HepG2 (cell line): Measurements from ENCODE around the gene BAZ1B. TPM values are rescaled to one million over a fixed set of nuclear protein-coding genes. Genes with fewer than 3 reads are reported as not detected.

ENCODE experiments used
- ATAC-seq: fragments of 200-7000 bp; cut with Tn5 transposase; 3 replicates; pipeline ENCODE4 v1.9.1; 2020; ENCODE audit warnings: mild to moderate bottlenecking, moderate library complexity
- BruUV-seq: library from RNA; stranded (reverse); fragments of 400-500 nt; replicated peaks from 2 replicates; lab custom pipeline; 2021; lab: Mats Ljungman, UMichigan
- CTCF ChIA-PET: fragments of 300-600 bp; formaldehyde crosslinking; extraction: SDS; loops from one replicate; lab custom pipeline; 2021; ENCODE audit warnings: low total read pairs, inconsistent platforms, low intra/inter-chr PET ratio; lab: Yijun Ruan, JAX
- POLR2A ChIA-PET: fragments of 350-600 bp; sonication (Branson Sonifier 250); formaldehyde crosslinking; loops from one replicate; lab custom pipeline; 2020; ENCODE audit warnings: antibody characterized with exemption, inconsistent platforms; lab: Yijun Ruan, JAX
- DNase-seq: peaks from one replicate; pipeline ENCODE4 v3.0.0-alpha.2; 2015; ENCODE audit warnings: low spot score
- FAIRE-seq: peaks from 3 replicates; lab custom pipeline; 2011; peaks lifted over from hg19 to GRCh38; lab: Jason Lieb, UNC
- H2AFZ ChIP-seq: one replicate; pipeline ENCODE4 v1.6.1; 2011; ENCODE audit warnings: low read length, inconsistent platforms
- H3K27ac ChIP-seq: fragments of 300-600 bp; 3 replicates; pipeline ENCODE4 v1.8.0; 2011; ENCODE audit warnings: mixed run types, mild to moderate bottlenecking, mixed read lengths, low read length, inconsistent platforms; ENCODE audit not compliant: insufficient read depth; ENCODE audit errors: extremely low read length
- H3K27me3 ChIP-seq, 2 experiments: fragments of 200-600 bp in 1 of 2; 2 replicates in 1 of 2; 3 replicates in 1 of 2; pipeline versions ENCODE4 v1.6.0 to v1.8.0; 2011; ENCODE audit warnings: low read length in 2 of 2, mild to moderate bottlenecking in 2 of 2, moderate library complexity in 2 of 2, inconsistent platforms in 1 of 2; ENCODE audit not compliant: insufficient read depth in 2 of 2, control insufficient read depth in 1 of 2
- H3K36me3 ChIP-seq, 2 experiments: fragments of 200-600 bp in 1 of 2; replicated peaks in 1 of 2; 2 replicates in 1 of 2; 3 replicates in 1 of 2; pipeline versions ENCODE4 v1.5.1 to v1.8.0; 2011; ENCODE audit warnings: low read length in 2 of 2, inconsistent platforms in 1 of 2; ENCODE audit not compliant: insufficient read depth in 2 of 2, control insufficient read depth in 1 of 2
- H3K4me1 ChIP-seq: 2 replicates; pipeline ENCODE4 v1.5.1; 2012; ENCODE audit warnings: low read length, inconsistent platforms; ENCODE audit not compliant: insufficient read depth
- H3K4me2 ChIP-seq: 2 replicates; pipeline ENCODE4 v1.6.0; 2011; ENCODE audit warnings: low read depth, low read length, inconsistent platforms
- H3K4me3 ChIP-seq, 3 experiments: fragments of 200-600 bp in 1 of 3; sonication (generic), shearing (Covaris generic) in 1 of 3; replicated peaks in 1 of 3; 2 replicates each; pipeline ENCODE4 v1.5.1; 2011 to 2016; ENCODE audit warnings: low read length in 3 of 3, inconsistent platforms in 2 of 3, low read depth in 2 of 3, mild to moderate bottlenecking in 2 of 3, control low read depth in 1 of 3, mixed read lengths in 1 of 3; ENCODE audit not compliant: insufficient read depth in 1 of 3
- H3K79me2 ChIP-seq: one replicate; pipeline ENCODE4 v1.6.1; 2011; ENCODE audit warnings: low read length, inconsistent platforms; ENCODE audit not compliant: insufficient read depth
- H3K9ac ChIP-seq: 2 replicates; pipeline ENCODE4 v1.6.0; 2011; ENCODE audit warnings: mild to moderate bottlenecking, low read depth, low read length, inconsistent platforms; ENCODE audit not compliant: insufficient read depth
- H3K9me3 ChIP-seq: 2 replicates; pipeline ENCODE4 v1.5.1; 2012; ENCODE audit warnings: mild to moderate bottlenecking, low read length
- H4K20me1 ChIP-seq: 2 replicates; pipeline ENCODE4 v1.6.0; 2011; ENCODE audit warnings: inconsistent platforms, mild to moderate bottlenecking, low read length, moderate library complexity; ENCODE audit not compliant: insufficient read depth
- CEBPG ChIP-seq: IDR thresholded peaks from 2 replicates; pipeline ENCODE4 v1.6.1; 2016
- HMG20B ChIP-seq: conservative IDR thresholded peaks from 2 replicates; pipeline ENCODE4 v1.6.1; 2016; ENCODE audit warnings: missing genetic modification reagents, missing compliant biosample characterization
- NAIF1 ChIP-seq: sonication (generic); formaldehyde crosslinking; IDR thresholded peaks from 2 replicates; pipeline ENCODE4 v1.5.0; 2020; ENCODE audit warnings: mild to moderate bottlenecking, missing genetic modification reagents, borderline replicate concordance
- ZNF331 ChIP-seq: sonication (generic); formaldehyde crosslinking; IDR thresholded peaks from 2 replicates; pipeline ENCODE4 v1.4.0; 2020; ENCODE audit warnings: missing genetic modification reagents
- ZNF567 ChIP-seq: sonication (generic); formaldehyde crosslinking; IDR thresholded peaks from 2 replicates; pipeline ENCODE4 v1.8.1; 2023; ENCODE audit warnings: mild to moderate bottlenecking, missing genetic modification reagents, borderline replicate concordance
- ZNF616 ChIP-seq: sonication (generic); formaldehyde crosslinking; IDR thresholded peaks from 2 replicates; pipeline ENCODE4 v1.5.0; 2020; ENCODE audit warnings: low read depth, mild to moderate bottlenecking, missing genetic modification reagents
- ZNF691 ChIP-seq: sonication (generic); formaldehyde crosslinking; IDR thresholded peaks from 2 replicates; pipeline ENCODE4 v1.4.0; 2020; ENCODE audit warnings: missing genetic modification reagents, low read depth, mild to moderate bottlenecking, borderline replicate concordance
- ZSCAN25 ChIP-seq: sonication (generic); formaldehyde crosslinking; IDR thresholded peaks from 2 replicates; pipeline ENCODE4 v1.8.0; 2022; ENCODE audit warnings: mild to moderate bottlenecking, missing genetic modification reagents
- WGBS: methylation state at CpG from one replicate; pipeline ENCODE4 v1.1.6; 2017; ENCODE audit warnings: low lambda C conversion rate; 5-methylcytosine and 5-hydroxymethylcytosine counted together
- in situ Hi-C: cut with HindIII; loops from 2 replicates; pipeline ENCODE4 v1.10.0; 2017; ENCODE audit warnings: low pct_unique_long_range_greater_than_20kb; ENCODE audit not compliant: extremely low pct_ligation_motif_present
- intact Hi-C: fragments of 100-400 bp; cut with micrococcal nuclease; formaldehyde crosslinking; loops from one replicate; pipeline ENCODE4 v1.10.0; 2022; ENCODE audit not compliant: unreplicated experiment
- polyA plus RNA-seq, 8 experiments: library from polyadenylated mRNA; depleted of rRNA in 3 of 8; stranded (reverse) in 7 of 8; unstranded in 1 of 8; fragments of >200 nt; fragmentation: Illumina TruSeq in 4 of 8; extraction: Trizol in 4 of 8; gene quantifications; 2 replicates each; pipeline versions ENCODE4 v1.2.1 to v1.2.3, GENCODE V29; 2011 to 2016; ENCODE audit warnings: low read depth in 4 of 8, missing spikeins in 1 of 8, mixed read lengths in 1 of 8; ENCODE audit not compliant: insufficient read depth in 1 of 8
- total RNA-seq, 5 experiments: library from RNA; depleted of rRNA; stranded (reverse); fragments of >200 nt; fragmentation: Illumina TruSeq; extraction: Trizol; gene quantifications; 2 replicates each; pipeline ENCODE4 v1.2.3, GENCODE V29; 2016; ENCODE audit warnings: low read depth in 1 of 5
- TF ChIP-seq, protein P1 (sequence below): sonication (generic); IDR thresholded peaks from 2 replicates; pipeline ENCODE4 v1.6.1; 2016; ENCODE audit warnings: low read depth, borderline replicate concordance
- TF ChIP-seq, protein P2 (sequence below): fragments of 450-650 bp; IDR thresholded peaks from 2 replicates; pipeline ENCODE4 v1.6.1; 2017; ENCODE audit warnings: mild to moderate bottlenecking

Gene BAZ1B
- total and polyA plus RNA-seq, 2 of the 13 experiments (the other 11 are each of a cell fraction or from before 2014, with no cell fraction given): 18.6 to 69.4 TPM

DNA sequence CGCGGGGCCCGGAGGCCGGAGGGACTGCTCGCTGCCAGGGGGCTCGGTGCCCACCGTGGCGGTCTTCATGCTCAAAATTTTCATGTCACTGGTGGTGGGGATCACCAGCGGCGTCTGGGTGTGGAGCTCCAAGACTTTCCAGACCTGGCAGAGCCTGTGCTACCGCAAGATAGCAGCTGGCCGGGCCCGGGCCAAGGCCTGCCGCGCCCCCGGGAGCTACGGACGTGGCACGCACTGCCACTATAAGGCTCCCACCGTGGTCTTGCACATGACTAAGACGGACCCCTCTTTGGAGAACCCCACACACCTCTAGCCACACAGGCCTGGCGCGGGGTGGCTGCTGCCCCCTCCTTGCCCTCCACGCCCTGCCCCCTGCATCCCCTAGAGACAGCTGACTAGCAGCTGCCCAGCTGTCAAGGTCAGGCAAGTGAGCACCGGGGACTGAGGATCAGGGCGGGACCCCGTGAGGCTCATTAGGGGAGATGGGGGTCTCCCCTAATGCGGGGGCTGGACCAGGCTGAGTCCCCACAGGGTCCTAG, 86.6 kb downstream of the BAZ1B start (continued):
- TF ChIP-seq ZSCAN25 (CRISPR knock-in tag) (peak; percentile 70; the same call in 1 of the 2 replicates), ZNF691 (CRISPR knock-in tag) (no peak), ZNF331 (CRISPR knock-in tag) (no peak)
- TF ChIP-seq, protein P1, sequence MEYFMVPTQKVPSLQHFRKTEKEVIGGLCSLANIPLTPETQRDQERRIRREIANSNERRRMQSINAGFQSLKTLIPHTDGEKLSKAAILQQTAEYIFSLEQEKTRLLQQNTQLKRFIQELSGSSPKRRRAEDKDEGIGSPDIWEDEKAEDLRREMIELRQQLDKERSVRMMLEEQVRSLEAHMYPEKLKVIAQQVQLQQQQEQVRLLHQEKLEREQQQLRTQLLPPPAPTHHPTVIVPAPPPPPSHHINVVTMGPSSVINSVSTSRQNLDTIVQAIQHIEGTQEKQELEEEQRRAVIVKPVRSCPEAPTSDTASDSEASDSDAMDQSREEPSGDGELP: peak; percentile 76; the same call in 1 of the 2 replicates

GRCh38 chr7:73434701-73435069, 87.4 kb downstream of the BAZ1B start:
- Histone ChIP-seq H3K4me1 (peaks cover 42% of the 10 kb centered on the region), H3K4me2 (no peak overlapping the region), H3K4me3 (no peak overlapping the region), H3K36me3 (0 out of 5 replicates have a peak, but pooled peaks cover 0 to 1% of the 10 kb centered on the region in 2 experiments), H3K27me3 (peaks cover 0 to 4% of the 10 kb centered on the region in 2 experiments; a peak in 1 of 5 replicates), H2AFZ (no peak overlapping the region), H3K9me3 (no peaks in the 10 kb centered on the region), H4K20me1 (no peaks in the 10 kb centered on the region), H3K79me2 (no peaks in the 10 kb centered on the region), H3K27ac (no peak overlapping the region), H3K9ac (no peak overlapping the region)
- FAIRE-seq (no peak), DNase-seq (no peak), ATAC-seq (no peak)
- ChIA-PET POLR2A (no interaction called here), CTCF (no interaction called here)
- intact Hi-C loops (loop anchor here (5.0 kb wide), 1 partner anchor 112 kb away; no protein-coding TSS in a partner anchor), in situ Hi-C loops (loop anchor here (5.0 kb wide), 1 partner anchor 92 kb away; no protein-coding TSS in a partner anchor)
- BruUV-seq: no TSS peak
- TF ChIP-seq, protein P2, sequence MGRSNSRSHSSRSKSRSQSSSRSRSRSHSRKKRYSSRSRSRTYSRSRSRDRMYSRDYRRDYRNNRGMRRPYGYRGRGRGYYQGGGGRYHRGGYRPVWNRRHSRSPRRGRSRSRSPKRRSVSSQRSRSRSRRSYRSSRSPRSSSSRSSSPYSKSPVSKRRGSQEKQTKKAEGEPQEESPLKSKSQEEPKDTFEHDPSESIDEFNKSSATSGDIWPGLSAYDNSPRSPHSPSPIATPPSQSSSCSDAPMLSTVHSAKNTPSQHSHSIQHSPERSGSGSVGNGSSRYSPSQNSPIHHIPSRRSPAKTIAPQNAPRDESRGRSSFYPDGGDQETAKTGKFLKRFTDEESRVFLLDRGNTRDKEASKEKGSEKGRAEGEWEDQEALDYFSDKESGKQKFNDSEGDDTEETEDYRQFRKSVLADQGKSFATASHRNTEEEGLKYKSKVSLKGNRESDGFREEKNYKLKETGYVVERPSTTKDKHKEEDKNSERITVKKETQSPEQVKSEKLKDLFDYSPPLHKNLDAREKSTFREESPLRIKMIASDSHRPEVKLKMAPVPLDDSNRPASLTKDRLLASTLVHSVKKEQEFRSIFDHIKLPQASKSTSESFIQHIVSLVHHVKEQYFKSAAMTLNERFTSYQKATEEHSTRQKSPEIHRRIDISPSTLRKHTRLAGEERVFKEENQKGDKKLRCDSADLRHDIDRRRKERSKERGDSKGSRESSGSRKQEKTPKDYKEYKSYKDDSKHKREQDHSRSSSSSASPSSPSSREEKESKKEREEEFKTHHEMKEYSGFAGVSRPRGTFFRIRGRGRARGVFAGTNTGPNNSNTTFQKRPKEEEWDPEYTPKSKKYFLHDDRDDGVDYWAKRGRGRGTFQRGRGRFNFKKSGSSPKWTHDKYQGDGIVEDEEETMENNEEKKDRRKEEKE: no peak
- TF ChIP-seq HMG20B (CRISPR knock-in tag) (no peak), ZNF567 (CRISPR knock-in tag) (no peak), NAIF1 (CRISPR knock-in tag) (no peak), CEBPG (CRISPR knock-in tag) (no peak), ZNF616 (CRISPR knock-in tag) (no peak)
- 95% methylated on average over 22 of the region's 26 CpGs for WGBS
